Bronchial epithelial cell (primary cell): ENCODE measurements around the gene TMEM72. TPM values are rescaled to one million over a fixed set of nuclear protein-coding genes. Genes with fewer than 3 reads are reported as not detected.

Experiments used
- DNase-seq: peaks from one replicate; pipeline ENCODE4 v3.0.0-alpha.2; 2010; ENCODE audit warnings: low read depth
- FAIRE-seq: peaks from 2 replicates; lab custom pipeline; 2011; peaks lifted over from hg19 to GRCh38; lab: Jason Lieb, UNC
- H3K27me3 ChIP-seq: 2 replicates; pipeline ENCODE4 v1.5.1; 2011; ENCODE audit warnings: low read length; ENCODE audit not compliant: control insufficient read depth, insufficient read depth
- H3K36me3 ChIP-seq: 2 replicates; pipeline ENCODE4 v1.5.1; 2011; ENCODE audit warnings: low read length; ENCODE audit not compliant: control insufficient read depth, insufficient read depth
- H3K4me3 ChIP-seq: 2 replicates; pipeline ENCODE4 v1.5.1; 2011; ENCODE audit warnings: mild to moderate bottlenecking, low read depth, low read length, control low read depth
- CTCF ChIP-seq: IDR thresholded peaks from 2 replicates; pipeline ENCODE4 v1.5.1; 2011; ENCODE audit warnings: mild to moderate bottlenecking, moderate library complexity, low read length, control low read depth, inconsistent platforms; ENCODE audit not compliant: insufficient read depth, severe bottlenecking
- total RNA-seq: library from RNA; depleted of rRNA; stranded (reverse); fragments of >200 nt; gene quantifications from 2 replicates; pipeline ENCODE4 v1.2.1, GENCODE V29; 2014

Gene TMEM72
- total RNA-seq, 1 donor from 2014 or later: not detected

GRCh38 chr10:44951576-44952226, 40.6 kb downstream of the TMEM72 start:
- FAIRE-seq (no peak), DNase-seq (no peak)
- no peak for TF ChIP-seq CTCF
- Histone ChIP-seq H3K4me3 (no peak overlapping the region), H3K27me3 (no peaks in the 10 kb centered on the region), H3K36me3 (no peaks in the 10 kb centered on the region)

DNA sequence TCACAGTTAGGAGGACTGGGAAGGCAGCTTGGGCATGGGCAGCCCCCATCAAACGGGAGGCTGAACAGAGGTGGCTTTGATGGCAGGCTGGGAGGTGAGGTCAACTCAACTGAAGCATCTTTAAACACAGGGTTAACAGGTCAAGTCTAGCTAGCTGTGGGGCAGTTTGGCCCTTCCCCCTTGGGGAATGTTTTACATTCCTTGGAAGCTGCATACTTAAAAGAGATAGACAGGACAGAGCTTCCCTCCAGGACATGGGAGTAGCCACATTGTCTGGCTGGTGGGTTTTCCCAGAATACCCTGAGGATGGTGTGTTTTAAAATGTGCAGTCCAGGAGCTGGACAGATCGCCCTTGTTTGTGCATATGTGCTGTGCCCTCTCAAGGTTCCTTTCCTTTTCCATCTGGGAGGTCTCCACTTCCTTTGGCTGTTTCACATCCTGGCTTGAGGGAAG, 41.7 kb downstream of the TMEM72 start:
- FAIRE-seq (no peak), DNase-seq (no peak)
- no peaks in the 10 kb centered on the region for H3K27me3 ChIP-seq
- no peaks in the 10 kb centered on the region for H3K36me3 ChIP-seq
- no peak for TF ChIP-seq CTCF
- no peak overlapping the region for H3K4me3 ChIP-seq

GRCh38 chr10:44954042-44954441, 42.9 kb downstream of the TMEM72 start:
- Histone ChIP-seq H3K27me3 (no peaks in the 10 kb centered on the region), H3K4me3 (no peak overlapping the region), H3K36me3 (no peaks in the 10 kb centered on the region)
- no peak for DNase-seq
- no peak for FAIRE-seq
- no peak for TF ChIP-seq CTCF

DNA sequence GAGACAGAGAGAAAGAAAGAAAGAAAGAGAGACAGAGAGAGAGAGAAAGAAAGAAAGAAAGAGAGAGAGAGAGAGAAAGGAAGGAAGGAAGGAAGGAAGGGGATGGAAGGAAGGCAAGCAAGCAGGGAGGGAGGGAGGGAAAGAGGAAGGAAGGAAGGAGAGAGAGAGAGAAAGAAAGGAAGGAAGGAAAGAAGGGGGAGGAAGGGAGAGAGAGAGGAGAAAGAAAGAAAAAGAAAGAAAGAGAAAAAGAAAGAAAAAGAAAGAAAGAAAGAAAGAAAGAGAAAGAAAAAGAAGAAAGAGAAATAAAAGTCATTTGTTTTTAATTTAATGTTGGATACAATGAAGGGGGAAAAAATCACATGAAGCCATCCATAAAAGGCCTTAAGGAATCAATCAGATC, 43.8 kb downstream of the TMEM72 start:
- no peaks in the 10 kb centered on the region for H3K27me3 ChIP-seq
- no peak overlapping the region for H3K4me3 ChIP-seq
- FAIRE-seq: no peak
- H3K36me3 ChIP-seq: no peaks in the 10 kb centered on the region
- no peak for DNase-seq
- TF ChIP-seq CTCF: no peak

- Histone ChIP-seq H3K27me3 (no peaks in the 10 kb centered on the region), H3K36me3 (no peaks in the 10 kb centered on the region), H3K4me3 (no peak overlapping the region)
- TF ChIP-seq CTCF: no peak
- DNase-seq (no peak), FAIRE-seq (no peak)
These were observed 44.4 kb downstream of the TMEM72 start for GRCh38 chr10:44955413-44956070.

GRCh38 chr10:44956226-44956625, 45.1 kb downstream of the TMEM72 start:
- FAIRE-seq (no peak), DNase-seq (no peak)
- Histone ChIP-seq H3K27me3 (no peaks in the 10 kb centered on the region), H3K4me3 (no peak overlapping the region), H3K36me3 (no peaks in the 10 kb centered on the region)
- TF ChIP-seq CTCF: no peak
